ENCODE measurements around the gene CMIP. TPM values are rescaled to one million over a fixed set of nuclear protein-coding genes. Genes with fewer than 3 reads are reported as not detected.
A peak's percentile ranks its signal among the peaks of the same experiment; 100 is the strongest.

The CMIP gene
- total and polyA plus RNA-seq, 10 of the 15 experiments (the other 5 are each of a cell fraction or from before 2014, with no cell fraction given): 1.2 to 43.2 (median 4.4) TPM

GRCh38 chr16:81633147-81633619 lies 188.6 kb downstream of the CMIP start:
- H3K4me2 ChIP-seq (ENCODE audit: control insufficient read depth, insufficient read depth): no peak overlapping the region
- CTCF ChIA-PET: no interaction called here
- SMC1A ChIA-PET (ENCODE audit: uncharacterized antibody, unreplicated experiment): no interaction called here

More at GRCh38 chr16:81633147-81633619, 188.6 kb downstream of the CMIP start:
- FAIRE-seq (no peak), ATAC-seq (peak; percentile 45; the same call in 2 of the 3 replicates), DNase-seq (ENCODE audit: low read depth, low spot score) (no peak)
- Histone ChIP-seq H3K27ac (ENCODE audit: control insufficient read depth, insufficient read depth) (no peak overlapping the region), H4K20me1 (ENCODE audit: control insufficient read depth, insufficient read depth) (no peaks in the 10 kb centered on the region), H3K27me3 (replicated peaks in 1 of 2; ENCODE audit: control insufficient read depth in 2 of 2, insufficient read depth in 2 of 2, low read length in 1 of 2) (no peaks in the 10 kb centered on the region), H3K9ac (ENCODE audit: control insufficient read depth, insufficient read depth, low read length) (no peak overlapping the region), H3K4me1 (ENCODE audit: control insufficient read depth, insufficient read depth, low read length) (no peaks in the 10 kb centered on the region), H3K4me3 (no peak overlapping the region), H2AFZ (ENCODE audit: control insufficient read depth, low read depth, low read length) (no peak overlapping the region), H3K9me3 (replicated peaks; ENCODE audit: control insufficient read depth, insufficient read depth, low read length) (no peaks in the 10 kb centered on the region), H3K36me3 (ENCODE audit: control insufficient read depth in 2 of 2, insufficient read depth in 2 of 2, low read length in 1 of 2) (peaks cover 2% of the 10 kb centered on the region in 2 experiments; a peak in 3 of 4 replicates), H3K79me2 (ENCODE audit: control insufficient read depth, insufficient read depth, low read length) (no peaks in the 10 kb centered on the region)
- in situ Hi-C loops (cut with MboI) (no loop called here), intact Hi-C loops (cut with micrococcal nuclease; ENCODE audit: unreplicated experiment) (no loop called here)
- BruUV-seq (replicated peaks): no TSS peak
- TF ChIP-seq BHLHE40 (IDR thresholded peaks at IDR 0.05; ENCODE audit: borderline replicate concordance in 1 of 2, low read depth in 2 of 2, low read length in 1 of 2) (no peak), CTCF (IDR thresholded peaks at IDR 0.05 in 2 of 3, conservative IDR thresholded peaks at IDR 0.05 in 1 of 3; ENCODE audit: control insufficient read depth in 2 of 3, extremely low read depth in 1 of 3, insufficient read depth in 1 of 3, low read depth in 3 of 3, low read length in 3 of 3) (peak in 2 of 3 experiments; percentile 4 to 20; a peak in 1 of 6 replicates), NFIC (IDR thresholded peaks at IDR 0.05; ENCODE audit: low read depth, low read length) (no peak)
- ChIA-PET POLR2A (no interaction called here), RAD21 (ENCODE audit: unreplicated experiment) (no interaction called here)
- 75% methylated on average over 11 of the region's 11 CpGs for WGBS (ENCODE audit: insufficient coverage, insufficient replicate concordance, low lambda C conversion rate, missing lambda C conversion rate)

All from GM12878 (cell line).